HG03108 (cell line): ENCODE data around the gene ACP5.
"Not testable (repeated sequence)": the region's sequence is repeated elsewhere in the genome, so short reads cannot be mapped to it uniquely, and the experiment has no call there.

Source experiments
- ATAC-seq: cut with Tn5 transposase; IDR thresholded peaks from one replicate; pipeline ENCODE4 v1.9.1; 2021; ENCODE audit warnings: moderate library complexity; ENCODE audit not compliant: unreplicated experiment

Gene ACP5

GRCh38 chr19:11577451-11578257 is at the start of gene ACP5:
ACP5 (minus strand) TSS chr19:11577645; CDS start chr19:11577317, 328 bp downstream.
- no peak for ATAC-seq

GRCh38 chr19:11626252-11626651 is 48.8 kb upstream of the ACP5 start:
- ATAC-seq: no peak

- no peak for ATAC-seq
These were observed 46.6 kb upstream of the ACP5 start for GRCh38 chr19:11624069-11624463.

- not testable (repeated sequence) for ATAC-seq
These were observed 45.0 kb upstream of the ACP5 start for GRCh38 chr19:11622401-11622800.

- ATAC-seq: no peak
These were observed 43.1 kb upstream of the ACP5 start for GRCh38 chr19:11620553-11620952.

GRCh38 chr19:11617180-11618062 is 40.0 kb upstream of the ACP5 start:
- ATAC-seq: no peak

- no peak for ATAC-seq
These were observed 35.5 kb upstream of the ACP5 start for GRCh38 chr19:11612816-11613511.

GRCh38 chr19:11611730-11612129 is 34.3 kb upstream of the ACP5 start:
- no peak for ATAC-seq

- no peak for ATAC-seq
These were observed 29.0 kb upstream of the ACP5 start for GRCh38 chr19:11606484-11606883.

GRCh38 chr19:11599704-11600103 is 22.3 kb upstream of the ACP5 start:
- not testable (repeated sequence) for ATAC-seq

GRCh38 chr19:11598746-11599145 is 21.3 kb upstream of the ACP5 start:
- ATAC-seq: no peak

- no peak for ATAC-seq
These were observed 20.6 kb upstream of the ACP5 start for GRCh38 chr19:11598103-11598483.

- ATAC-seq: peak; percentile 97
These were observed 20.0 kb upstream of the ACP5 start, which contains the start of gene ZNF627 for GRCh38 chr19:11597202-11598102. ZNF627 (plus strand) TSS chr19:11597483; CDS start chr19:11597628, 145 bp downstream.

- no peak for ATAC-seq
These were observed 18.7 kb upstream of the ACP5 start for GRCh38 chr19:11596156-11596555.

- no peak for ATAC-seq
These were observed 16.6 kb upstream of the ACP5 start for GRCh38 chr19:11594084-11594483.

GRCh38 chr19:11587975-11588631 is 10.7 kb upstream of the ACP5 start:
- ATAC-seq: no peak

- peak; percentile 50 for ATAC-seq
These were observed 10.0 kb upstream of the ACP5 start for GRCh38 chr19:11587302-11587974.

- no peak for ATAC-seq
These were observed 8.9 kb upstream of the ACP5 start for GRCh38 chr19:11586331-11586730.

- peak; percentile 61 for ATAC-seq
These were observed 4.3 kb upstream of the ACP5 start for GRCh38 chr19:11581740-11582139.
